ENCODE results near the gene JAGN1. TPM values are rescaled to one million over a fixed set of nuclear protein-coding genes. Genes with fewer than 3 reads are reported as not detected.

JAGN1 gene
- total RNA-seq, 4 donors from 2014 or later = 18.9 to 37.5 (median 32.7) TPM

GRCh38 chr3:9878700-9879099 lies 11.7 kb upstream of the JAGN1 start:
- intact Hi-C loops (cut with DNase I) = no loop called here
- no peak overlapping the region for H3K27ac ChIP-seq
- H3K4me1 ChIP-seq = no peaks in the 10 kb centered on the region
- TF ChIP-seq POLR2A (IDR thresholded peaks at IDR 0.05) (no peak), CTCF (IDR thresholded peaks at IDR 0.05) (no peak)
- H3K4me3 ChIP-seq (replicated peaks in 1 of 3) = no peak overlapping the region
- H3K9me3 ChIP-seq = no peaks in the 10 kb centered on the region
- 69 to 76% methylated on average over 5 of the region's 5 CpGs for WGBS, 2 donors
- H3K27me3 ChIP-seq = no peaks in the 10 kb centered on the region
- no peaks in the 10 kb centered on the region for H3K36me3 ChIP-seq
- no peak for DNase-seq

- DNase-seq = no peak
Measured at GRCh38 chr3:9879830-9880549, 10.4 kb upstream of the JAGN1 start, which contains the start of gene CIDEC. Gene CIDEC (minus strand): TSS chr3:9880253. CDS start chr3:9878486, 1,767 bp downstream.

GRCh38 chr3:9881441-9881840 lies 9.0 kb upstream of the JAGN1 start:
- TF ChIP-seq CTCF (IDR thresholded peaks at IDR 0.05) (no peak), POLR2A (IDR thresholded peaks at IDR 0.05) (no peak)
- no peaks in the 10 kb centered on the region for H3K36me3 ChIP-seq
- WGBS, 2 donors = 97 to 98% methylated on average over 1 of the region's 1 CpG

More at GRCh38 chr3:9879830-9880549, 10.4 kb upstream of the JAGN1 start, which contains the start of gene CIDEC:
- Histone ChIP-seq H3K27ac (no peak within 1 kb of the TSS), H3K4me1 (no peaks in the 10 kb centered on the region), H3K4me3 (replicated peaks in 1 of 3) (no peak within 1 kb of the TSS), H3K36me3 (no peaks in the 10 kb centered on the region), H3K9me3 (no peaks in the 10 kb centered on the region), H3K27me3 (no peaks in the 10 kb centered on the region)
- no peak for TF ChIP-seq POLR2A (IDR thresholded peaks at IDR 0.05)
- TF ChIP-seq CTCF (IDR thresholded peaks at IDR 0.05) = no peak
- WGBS, 2 donors = 84 to 86% methylated on average over 7 of the region's 7 CpGs
- intact Hi-C loops (cut with DNase I) = no loop called here

GRCh38 chr3:9883706-9884554 lies 6.5 kb upstream of the JAGN1 start:
- 86 to 91% methylated on average over 7 of the region's 7 CpGs for WGBS, 2 donors
- H3K4me1 ChIP-seq = no peaks in the 10 kb centered on the region
- H3K4me3 ChIP-seq (replicated peaks in 1 of 3) = no peak overlapping the region
- H3K27ac ChIP-seq = no peak overlapping the region
- H3K27me3 ChIP-seq = no peaks in the 10 kb centered on the region
- H3K9me3 ChIP-seq = no peaks in the 10 kb centered on the region
- intact Hi-C loops (cut with DNase I) = no loop called here
- no peaks in the 10 kb centered on the region for H3K36me3 ChIP-seq
- no peak for DNase-seq
- TF ChIP-seq POLR2A (IDR thresholded peaks at IDR 0.05) (no peak), CTCF (IDR thresholded peaks at IDR 0.05) (no peak)

More at GRCh38 chr3:9881441-9881840, 9.0 kb upstream of the JAGN1 start:
- no peak for DNase-seq
- no peak overlapping the region for H3K4me3 ChIP-seq (replicated peaks in 1 of 3)
- no peaks in the 10 kb centered on the region for H3K27me3 ChIP-seq
- H3K27ac ChIP-seq = no peak overlapping the region
- intact Hi-C loops (cut with DNase I) = no loop called here
- H3K9me3 ChIP-seq = no peaks in the 10 kb centered on the region
- no peaks in the 10 kb centered on the region for H3K4me1 ChIP-seq

Measured in thyroid gland (tissue), 4 donors.